Neural progenitor cell (in vitro differentiated cells): Measurements from ENCODE around the gene MACROD1.

Source experiments
- CTCF ChIP-seq: fragments of 200-600 bp; sonication (generic); IDR thresholded peaks from 2 replicates; pipeline ENCODE4 v1.5.1; 2017; ENCODE audit warnings: antibody characterized with exemption, mild to moderate bottlenecking
- EZH2 ChIP-seq: fragments of 200-600 bp; sonication (generic); IDR thresholded peaks from 2 replicates; pipeline ENCODE4 v1.6.1; 2017; ENCODE audit warnings: antibody characterized with exemption, mild to moderate bottlenecking, moderate library complexity
- EZH2phosphoT487 ChIP-seq: fragments of 200-600 bp; sonication (generic); IDR thresholded peaks from 2 replicates; pipeline ENCODE4 v1.6.1; 2017; ENCODE audit warnings: antibody characterized with exemption

GRCh38 chr11:64198511-64198910 lies 32.6 kb upstream of the MACROD1 start:
- TF ChIP-seq CTCF, result no peak
- no peak for TF ChIP-seq EZH2
- no peak for TF ChIP-seq EZH2phosphoT487
